DMS79 (cell line): ENCODE results near the gene OR7D4.
"Not testable (repeated sequence)": the region's sequence is repeated elsewhere in the genome, so short reads cannot be mapped to it uniquely, and the experiment has no call there.

ENCODE experiments used
- DNase-seq: peaks from one replicate; lab custom pipeline; 2025; lab: John Stamatoyannopoulos, UW

OR7D4 gene

DNA sequence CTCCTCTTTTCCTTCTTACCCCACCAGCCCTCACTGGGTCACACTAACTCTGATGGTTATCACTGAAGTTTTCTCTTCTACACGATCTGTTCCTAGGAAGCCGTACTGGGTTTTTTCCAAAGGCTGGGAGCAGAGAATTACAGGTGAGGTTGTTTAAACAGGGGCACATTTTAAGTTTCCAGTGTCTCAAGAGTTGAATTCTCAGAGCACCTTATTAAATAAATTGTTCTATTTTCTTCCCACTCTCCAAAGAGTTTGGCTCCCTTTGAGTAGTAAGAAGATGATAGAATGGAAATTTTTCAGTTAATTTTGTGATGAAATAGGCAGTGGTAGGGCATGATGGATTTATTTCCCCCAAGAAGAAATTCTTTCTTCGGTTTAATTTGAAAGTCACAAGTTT is at the start of gene OR7D4:
OR7D4 (minus strand) TSS at position 101 of the 400 bp plus-strand sequence. CDS start 4,752 bp downstream, outside the sequence.
- DNase-seq = no peak

DNA sequence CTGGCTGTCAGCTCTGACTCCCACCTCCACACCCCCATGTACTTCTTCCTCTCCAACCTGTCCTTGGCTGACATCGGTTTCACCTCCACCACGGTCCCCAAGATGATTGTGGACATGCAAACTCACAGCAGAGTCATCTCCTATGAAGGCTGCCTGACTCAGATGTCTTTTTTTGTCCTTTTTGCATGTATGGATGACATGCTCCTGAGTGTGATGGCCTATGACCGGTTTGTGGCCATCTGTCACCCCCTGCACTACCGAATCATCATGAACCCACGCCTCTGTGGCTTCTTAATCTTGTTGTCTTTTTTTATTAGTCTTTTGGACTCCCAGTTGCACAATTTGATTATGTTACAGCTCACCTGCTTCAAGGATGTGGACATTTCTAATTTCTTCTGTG is 31.8 kb upstream of the OR7D4 start:
- no peak for DNase-seq

DNA sequence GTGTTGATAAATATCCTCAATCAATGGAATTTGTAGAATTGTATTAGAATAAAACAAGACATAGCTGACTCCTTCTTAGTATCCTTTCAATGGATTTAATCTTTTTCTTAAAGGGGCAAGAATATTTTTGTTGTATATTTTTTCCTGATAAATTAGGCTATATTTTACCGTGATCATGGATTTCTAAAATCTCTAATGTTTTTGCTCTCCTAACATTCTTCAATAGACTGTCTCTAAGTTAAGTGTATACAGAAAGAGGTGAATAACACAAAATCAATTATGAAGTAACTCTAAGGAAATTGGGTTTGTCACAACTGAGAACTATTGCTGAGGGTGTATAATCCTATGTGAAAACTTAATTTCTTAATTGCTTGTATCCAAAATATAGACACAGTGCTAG is 31.2 kb upstream of the OR7D4 start, which contains the start of gene OR7E24:
OR7E24 (plus strand) TSS at position 301 of the 400 bp plus-strand sequence. CDS start 114 bp downstream, outside the sequence.
- no peak for DNase-seq

DNA sequence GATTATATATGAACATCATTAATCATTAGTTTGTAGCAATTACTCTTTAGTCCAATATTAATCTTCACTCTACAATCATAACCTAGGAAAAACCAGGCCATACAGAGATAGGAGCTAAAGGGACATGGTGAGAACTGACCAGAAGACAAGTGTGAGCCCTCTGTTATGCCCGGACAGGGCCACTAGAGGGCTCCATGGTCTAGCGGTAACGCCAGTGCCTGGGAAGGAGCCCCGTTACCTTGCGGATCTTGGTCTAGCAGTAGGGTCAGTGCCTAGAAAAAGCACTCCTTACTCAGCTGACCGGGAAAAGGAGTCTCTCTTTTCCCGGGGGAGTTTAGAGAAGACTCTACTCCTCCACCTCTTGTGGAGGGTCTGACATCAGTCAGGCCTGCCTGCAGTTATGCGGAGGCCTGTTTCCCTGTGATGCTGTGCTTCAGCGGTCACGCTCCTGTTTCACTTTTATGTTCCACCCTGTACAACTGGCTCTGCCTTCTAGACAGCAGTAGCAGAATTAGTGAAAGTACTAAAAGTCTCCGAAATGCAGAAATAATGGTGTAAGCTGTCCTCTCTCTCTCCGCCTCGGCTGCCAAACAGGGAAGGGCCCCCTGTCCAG is 13.8 kb downstream of the OR7D4 start:
- peak; percentile 16 for DNase-seq

DNA sequence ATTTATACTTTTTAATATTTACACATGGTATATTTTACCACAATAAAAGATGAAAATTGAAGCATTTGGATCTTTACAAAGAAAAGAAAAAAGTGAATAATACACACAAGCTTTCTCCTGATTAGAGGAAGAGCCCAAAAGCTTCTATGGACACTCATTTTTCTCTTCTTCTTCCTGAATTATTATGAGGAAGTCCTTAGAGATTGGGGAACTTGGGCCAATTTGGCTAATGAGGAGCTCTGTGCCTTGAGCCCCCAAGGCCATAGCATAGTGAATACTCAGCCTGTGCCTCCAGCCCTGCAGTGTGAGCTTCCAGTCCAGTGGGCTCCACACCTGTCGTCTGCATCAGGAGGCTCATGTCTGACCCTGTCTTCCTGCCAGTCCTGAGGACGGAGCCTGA is 21.3 kb downstream of the OR7D4 start:
- not testable (repeated sequence) for DNase-seq

DNA sequence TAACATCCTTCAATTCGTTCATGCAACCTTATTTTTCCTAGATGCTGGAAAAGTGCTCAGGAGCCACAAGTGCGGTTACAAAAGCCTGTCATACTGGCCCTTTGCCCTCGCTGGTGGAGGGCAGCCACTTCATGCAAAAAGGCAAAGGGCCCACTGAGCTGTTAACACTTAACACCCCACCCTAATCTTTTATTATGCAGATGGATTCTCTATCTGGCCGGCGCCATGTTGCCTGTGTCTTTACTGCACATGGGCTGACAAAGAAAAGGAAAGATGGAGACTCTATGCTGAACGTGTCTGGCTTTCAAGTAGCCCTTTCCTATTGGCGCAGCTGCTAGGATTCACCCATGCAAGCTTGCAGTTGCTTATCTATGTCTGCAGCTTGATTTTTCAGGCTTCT is 29.9 kb downstream of the OR7D4 start:
- DNase-seq = no peak

DNA sequence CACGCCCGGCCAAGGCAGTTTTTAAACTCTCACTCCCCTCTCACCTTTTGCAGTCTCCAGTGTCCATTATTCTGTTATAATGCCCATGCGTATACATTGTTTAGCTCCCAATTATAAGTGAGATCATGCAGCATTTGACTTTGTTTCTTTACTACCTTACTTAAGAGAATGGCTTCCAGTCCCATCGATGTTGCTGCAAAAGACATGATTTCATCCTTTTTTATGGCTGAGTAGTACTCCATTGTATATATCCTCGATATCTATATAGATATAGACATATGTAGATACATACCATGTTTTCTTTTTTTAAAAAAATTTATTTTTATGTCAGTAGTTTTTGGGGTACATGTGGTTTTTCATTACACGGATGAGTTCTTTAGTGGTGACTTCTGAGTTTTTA is 32.2 kb downstream of the OR7D4 start:
- DNase-seq = no peak

DNA sequence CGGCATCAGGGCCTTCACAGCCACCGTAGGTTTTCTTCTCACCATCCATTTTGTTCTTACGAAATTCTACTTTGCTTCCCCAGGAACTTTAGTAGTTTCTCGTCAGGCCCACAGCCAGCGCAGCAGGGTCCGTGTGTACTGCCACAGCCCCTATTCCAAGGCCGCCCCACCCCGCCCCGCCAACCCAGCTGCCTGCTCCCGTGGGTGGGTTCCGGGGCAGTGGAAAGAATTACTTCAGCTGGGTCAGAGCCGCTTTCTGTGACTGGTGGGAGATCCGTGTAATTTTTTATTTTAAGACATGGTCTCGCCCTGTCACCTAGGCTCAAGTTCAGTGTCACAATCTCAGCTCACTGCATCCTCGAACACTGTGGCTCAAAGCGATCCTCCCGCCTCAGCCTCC is 36.4 kb downstream of the OR7D4 start:
- no peak for DNase-seq

DNA sequence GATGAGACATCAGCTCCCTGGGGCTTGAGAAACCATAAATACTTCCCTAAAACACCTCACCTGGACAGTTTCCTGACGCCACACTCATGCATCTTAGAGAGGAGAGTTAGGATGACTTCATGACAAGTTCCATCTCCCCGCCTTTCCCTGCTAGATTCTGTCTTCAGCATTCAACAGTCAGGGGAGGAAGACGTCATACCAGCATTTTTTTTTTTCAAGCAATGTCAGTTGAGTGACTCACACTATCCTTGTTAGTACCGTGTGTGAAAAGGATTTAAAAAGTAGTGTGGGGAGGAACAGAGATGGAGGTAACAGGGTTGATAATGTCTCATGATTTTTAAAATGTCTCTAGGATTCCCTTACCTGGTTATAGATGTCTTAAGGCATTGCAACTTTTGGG is 40.5 kb downstream of the OR7D4 start, which contains the start of gene OR7D2:
OR7D2 (plus strand) TSS at position 79 of the 400 bp plus-strand sequence. CDS start 6,803 bp downstream, outside the sequence.
- no peak for DNase-seq

DNA sequence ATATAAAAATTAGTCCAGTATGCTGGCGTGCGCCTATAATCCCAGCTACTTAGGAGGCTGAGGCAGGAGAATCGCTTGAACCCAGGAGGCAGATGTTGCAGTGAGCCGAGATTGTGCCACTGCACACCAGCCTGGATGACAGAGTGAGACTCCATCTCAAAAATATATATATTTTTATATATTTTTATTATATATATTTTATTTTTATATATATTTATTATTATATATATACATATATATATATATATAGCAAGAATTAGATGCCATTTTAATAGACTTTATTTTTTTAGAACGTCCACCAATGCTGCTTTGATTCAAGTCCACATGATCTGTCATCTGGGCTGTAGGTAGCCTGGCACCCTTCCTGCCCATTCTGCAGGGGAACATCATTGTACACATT is 44.1 kb downstream of the OR7D4 start:
- no peak for DNase-seq

DNA sequence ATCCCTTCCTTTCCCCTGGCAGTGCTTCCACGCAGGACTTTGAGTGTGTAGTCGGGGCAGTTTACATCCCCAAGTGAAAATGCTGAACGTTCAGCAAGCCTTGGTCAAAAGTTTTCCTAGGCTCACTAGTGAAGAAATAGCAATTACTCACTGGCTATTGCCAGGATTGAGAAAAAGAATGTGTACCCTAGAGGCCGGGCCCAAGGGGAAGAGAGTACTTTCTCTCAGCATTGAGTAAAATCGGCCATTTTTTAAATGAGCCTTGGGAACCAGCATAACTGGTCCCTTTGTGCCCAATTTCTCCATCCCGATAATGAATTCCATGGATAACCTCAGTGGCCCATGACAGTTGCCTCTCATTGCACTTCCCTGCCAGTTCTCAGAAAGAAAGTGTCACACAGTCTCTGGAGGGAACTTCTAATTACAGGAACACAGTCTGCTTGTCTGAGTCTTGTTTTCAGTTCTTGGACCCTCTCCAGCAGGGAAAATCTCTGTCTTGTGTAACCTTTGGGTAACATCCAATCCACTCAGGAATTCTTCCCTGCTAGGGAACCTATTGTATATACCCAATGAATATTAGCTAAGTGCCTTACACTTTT is 47.9 kb downstream of the OR7D4 start:
- no peak for DNase-seq

DNA sequence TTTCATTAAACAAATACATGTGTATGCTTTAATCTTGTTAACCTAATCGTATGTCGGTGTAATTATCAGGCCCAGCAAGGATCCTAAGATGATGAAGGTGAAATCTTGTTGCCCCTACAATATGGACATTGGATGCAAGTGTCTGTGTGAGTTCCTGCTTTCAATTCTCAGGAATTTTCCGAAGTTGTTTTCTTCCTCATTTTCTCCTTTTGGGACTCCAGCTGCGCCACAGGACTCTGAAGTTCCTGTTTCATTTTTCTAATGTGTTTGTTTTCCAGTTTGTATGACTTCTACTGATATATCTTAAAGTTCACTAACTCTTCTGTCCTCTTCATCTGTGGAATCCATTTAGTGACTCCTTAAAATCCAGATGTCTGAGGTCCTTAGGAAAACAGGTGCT is 52.5 kb downstream of the OR7D4 start:
- no peak for DNase-seq

DNA sequence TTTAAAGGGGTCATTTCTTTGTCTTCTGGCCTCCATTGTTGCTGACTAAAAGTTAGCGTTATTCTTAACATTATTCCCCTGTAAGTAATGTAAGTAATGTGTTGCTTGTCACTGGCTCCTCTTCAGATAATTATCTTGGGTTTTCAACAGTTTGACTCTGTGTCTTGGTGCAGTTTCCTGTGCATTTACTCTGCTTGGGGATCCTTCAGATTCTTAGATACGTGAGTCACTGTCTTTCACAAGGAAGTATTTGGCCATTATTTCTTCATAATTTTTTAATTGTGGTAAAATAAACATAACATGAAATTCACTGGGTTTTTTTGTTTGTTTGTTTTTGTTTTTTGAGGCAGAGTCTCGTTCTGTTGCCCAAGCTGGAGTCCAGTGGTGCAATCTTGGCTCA is 54.1 kb downstream of the OR7D4 start:
- DNase-seq = no peak

DNA sequence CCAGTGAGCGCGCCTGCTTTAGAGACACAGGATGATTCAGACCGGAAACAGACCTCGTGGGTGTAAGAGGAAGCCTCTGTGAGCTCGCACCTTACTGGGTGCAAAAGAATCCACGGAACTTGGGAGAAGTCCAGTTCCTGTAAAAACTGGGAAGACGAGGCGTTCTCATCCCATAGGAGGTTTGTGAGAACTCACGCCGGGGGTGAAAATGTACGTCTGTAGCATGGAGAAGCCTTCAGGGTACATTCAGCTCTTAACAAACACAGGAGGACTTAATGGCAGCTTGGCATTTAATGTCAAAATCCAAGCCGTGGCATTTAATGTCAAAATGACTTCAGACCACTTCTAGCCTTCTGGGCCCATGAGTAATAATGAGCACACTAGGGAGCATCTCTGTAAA is 58.0 kb downstream of the OR7D4 start:
- DNase-seq = no peak
